ENCODE results near the gene NRCAM.
"Not testable (repeated sequence)": the region's sequence is repeated elsewhere in the genome, so short reads cannot be mapped to it uniquely, and the experiment has no call there.

Gene NRCAM

GRCh38 chr7:108455998-108456677, at the start of gene NRCAM:
Gene NRCAM (minus strand): TSS chr7:108456436. CDS start chr7:108240064, 216,372 bp downstream.
- H3K4me1 Mint-ChIP-seq (ENCODE audit: low read depth) = peaks cover 11% of the 10 kb centered on the region
- intact Hi-C loops (cut with micrococcal nuclease) = no loop called here
- H3K27ac Mint-ChIP-seq = no peak within 1 kb of the TSS
- H3K9me3 Mint-ChIP-seq = no peaks in the 10 kb centered on the region
- H3K4me3 Mint-ChIP-seq = peak within 1 kb of the TSS; percentile 69
- H3K27me3 Mint-ChIP-seq = peaks cover 80% of the 10 kb centered on the region
- no peaks in the 10 kb centered on the region for H3K36me3 Mint-ChIP-seq (ENCODE audit: low read depth)

DNA sequence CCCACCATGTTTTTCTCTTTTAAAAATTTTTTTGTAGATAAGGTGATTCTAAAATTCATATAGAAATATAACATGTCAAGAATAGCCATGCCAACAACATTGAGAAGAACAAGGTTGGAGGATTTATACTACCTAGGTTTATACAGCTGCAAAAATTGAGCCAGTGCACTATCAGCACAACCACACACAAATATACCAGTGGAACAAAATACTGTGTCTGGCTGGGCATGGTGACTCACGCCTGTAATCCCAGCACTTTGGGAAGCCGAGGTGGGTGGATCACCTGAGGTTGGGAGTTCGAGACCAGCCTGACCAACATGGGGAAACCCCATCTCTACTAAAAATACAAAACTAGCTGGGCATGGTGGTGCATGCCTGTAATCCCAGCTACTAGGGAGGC, 48.3 kb upstream of the NRCAM start:
- H3K27me3 Mint-ChIP-seq; H3K9me3 Mint-ChIP-seq; intact Hi-C loops (cut with micrococcal nuclease); H3K27ac Mint-ChIP-seq; H3K4me1 Mint-ChIP-seq (ENCODE audit: low read depth); H3K4me3 Mint-ChIP-seq: not testable (repeated sequence)
- H3K36me3 Mint-ChIP-seq (ENCODE audit: low read depth) = peaks cover 56% of the 10 kb centered on the region

DNA sequence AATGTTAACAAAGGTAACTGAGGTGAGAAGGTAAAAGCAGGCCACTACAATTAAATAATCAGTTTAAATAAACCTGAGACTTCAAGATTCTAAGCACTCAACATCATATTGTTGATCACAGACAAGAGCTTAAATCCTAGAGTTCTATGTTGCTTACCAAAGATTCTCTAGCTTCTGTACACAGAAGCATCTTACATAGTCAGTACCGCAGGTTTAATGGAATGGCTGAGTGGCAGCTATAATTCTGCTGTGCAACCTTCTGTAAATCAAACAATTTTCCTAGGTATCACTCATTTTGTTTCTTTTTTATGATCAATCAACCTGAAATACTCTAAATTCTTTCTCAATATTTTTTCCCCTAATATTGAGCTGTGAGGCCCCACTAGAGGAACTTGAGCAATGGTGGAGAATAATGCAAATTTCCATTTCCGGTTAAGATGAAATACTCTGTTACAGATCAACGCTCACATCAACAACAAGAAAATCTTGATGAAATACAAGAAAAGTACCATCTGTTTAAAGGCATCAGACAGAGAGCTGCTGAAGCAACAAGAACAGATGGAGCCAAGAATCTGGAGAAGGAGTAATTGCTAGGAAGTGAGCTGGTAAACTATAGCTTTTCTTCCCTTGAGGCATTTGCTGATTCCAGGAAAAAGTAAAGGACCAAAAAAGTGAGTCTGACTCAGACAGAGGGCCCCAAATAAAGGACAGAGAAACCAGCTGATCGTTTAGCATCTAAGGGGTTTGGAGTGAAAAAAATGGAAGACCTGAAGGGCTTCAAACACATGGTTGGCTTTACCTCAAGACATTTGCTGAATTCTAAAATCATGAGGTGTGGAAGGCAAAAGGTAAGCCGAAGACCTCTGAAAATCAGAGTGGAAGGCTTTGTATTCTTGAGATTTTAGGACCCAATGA, 47.1 kb upstream of the NRCAM start:
- peak overlapping the region; percentile 22 for H3K27ac Mint-ChIP-seq
- H3K4me1 Mint-ChIP-seq (ENCODE audit: low read depth) = peaks cover 7% of the 10 kb centered on the region
- H3K36me3 Mint-ChIP-seq (ENCODE audit: low read depth) = peaks cover 69% of the 10 kb centered on the region
- no peak overlapping the region for H3K4me3 Mint-ChIP-seq
- H3K27me3 Mint-ChIP-seq = no peaks in the 10 kb centered on the region
- intact Hi-C loops (cut with micrococcal nuclease) = no loop called here
- H3K9me3 Mint-ChIP-seq = no peaks in the 10 kb centered on the region

DNA sequence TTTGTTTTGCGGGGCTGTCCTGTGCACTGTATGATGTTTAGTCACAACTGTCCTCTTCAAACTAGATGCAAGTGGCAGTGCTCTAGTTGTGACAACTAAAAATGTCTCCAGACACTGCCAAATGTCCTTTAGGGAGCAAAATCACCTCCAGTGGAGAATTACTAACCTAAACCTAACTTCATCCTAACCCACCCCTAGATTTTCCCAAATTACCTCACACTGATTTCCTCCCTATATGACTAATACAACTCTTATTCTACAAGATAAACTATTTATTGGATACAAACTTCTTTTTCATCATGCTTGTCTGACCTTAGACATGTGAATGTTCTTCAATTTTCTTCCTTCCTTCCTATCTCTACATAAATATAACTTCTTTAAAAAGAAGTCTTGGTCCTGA, 43.3 kb upstream of the NRCAM start:
- H3K9me3 Mint-ChIP-seq = no peaks in the 10 kb centered on the region
- H3K27ac Mint-ChIP-seq = no peak overlapping the region
- H3K36me3 Mint-ChIP-seq (ENCODE audit: low read depth) = peaks cover 68% of the 10 kb centered on the region
- intact Hi-C loops (cut with micrococcal nuclease) = no loop called here
- peaks cover 7% of the 10 kb centered on the region for H3K4me1 Mint-ChIP-seq (ENCODE audit: low read depth)
- H3K4me3 Mint-ChIP-seq = no peak overlapping the region
- no peaks in the 10 kb centered on the region for H3K27me3 Mint-ChIP-seq

DNA sequence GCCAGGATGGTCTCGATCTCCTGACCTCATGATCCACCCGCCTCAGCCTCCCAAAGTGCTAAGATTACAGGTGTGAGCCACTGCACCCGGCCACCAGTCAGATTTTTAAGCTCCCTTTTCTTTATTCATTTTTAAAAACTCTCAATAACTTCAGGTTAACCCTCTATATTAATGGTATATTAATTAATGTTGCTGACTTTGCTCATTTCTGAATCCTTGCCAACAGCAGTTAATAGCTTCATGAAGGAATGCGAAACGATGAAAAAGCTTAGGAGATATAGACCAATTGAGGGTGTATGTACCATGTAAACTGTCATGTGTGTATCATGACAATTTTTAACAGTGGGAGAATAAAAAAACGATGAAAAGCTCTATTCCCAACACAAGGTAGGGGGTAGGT, 42.2 kb upstream of the NRCAM start:
- H3K36me3 Mint-ChIP-seq (ENCODE audit: low read depth) = peaks cover 67% of the 10 kb centered on the region
- no peak overlapping the region for H3K4me3 Mint-ChIP-seq
- H3K9me3 Mint-ChIP-seq = no peaks in the 10 kb centered on the region
- intact Hi-C loops (cut with micrococcal nuclease) = no loop called here
- peaks cover 2% of the 10 kb centered on the region for H3K4me1 Mint-ChIP-seq (ENCODE audit: low read depth)
- no peak overlapping the region for H3K27ac Mint-ChIP-seq
- no peaks in the 10 kb centered on the region for H3K27me3 Mint-ChIP-seq

DNA sequence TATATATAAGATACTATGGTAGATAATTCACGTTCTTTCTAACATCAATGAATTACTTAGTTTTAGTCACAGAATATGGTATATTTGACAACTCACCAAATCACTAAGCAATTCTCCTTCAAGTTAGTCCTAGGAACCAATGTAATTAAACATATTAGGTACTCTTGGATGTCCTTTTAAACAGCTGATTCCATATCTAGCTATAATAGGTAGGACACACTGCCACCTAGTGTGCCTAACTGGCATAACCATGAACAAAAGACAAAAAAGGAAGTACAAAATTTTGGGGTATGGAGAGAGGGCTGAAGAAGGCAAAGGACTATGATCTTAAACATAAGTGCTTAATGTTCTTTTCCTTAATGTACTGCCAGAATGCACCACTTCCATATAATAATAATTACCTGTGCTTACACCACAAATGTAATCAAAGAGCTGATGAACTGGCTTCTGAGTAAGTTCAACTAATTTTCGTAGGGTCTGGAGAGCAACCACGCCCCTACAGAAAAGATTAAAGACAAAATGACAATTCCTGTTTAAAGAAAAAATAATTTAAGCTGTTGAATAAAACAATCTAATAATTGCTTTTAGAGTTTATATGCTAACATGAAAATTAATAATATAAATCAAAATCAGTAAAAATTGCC, 41.0 kb upstream of the NRCAM start:
- Mint-ChIP-seq H3K9me3 (no peaks in the 10 kb centered on the region), H3K27ac (no peak overlapping the region), H3K27me3 (no peaks in the 10 kb centered on the region), H3K36me3 (ENCODE audit: low read depth) (peaks cover 69% of the 10 kb centered on the region), H3K4me3 (no peak overlapping the region), H3K4me1 (ENCODE audit: low read depth) (peaks cover 3% of the 10 kb centered on the region)
- intact Hi-C loops (cut with micrococcal nuclease) = loop anchor here (1.0 kb wide), 1 partner anchor 316 kb away; no protein-coding TSS in a partner anchor

- H3K36me3 Mint-ChIP-seq (ENCODE audit: low read depth) = peaks cover 33% of the 10 kb centered on the region
These were observed 36.5 kb upstream of the NRCAM start for GRCh38 chr7:108492742-108493141.

GRCh38 chr7:108488768-108489538, 32.7 kb upstream of the NRCAM start:
- intact Hi-C loops (cut with micrococcal nuclease) = no loop called here
- H3K9me3 Mint-ChIP-seq = no peaks in the 10 kb centered on the region
- H3K36me3 Mint-ChIP-seq (ENCODE audit: low read depth) = peaks cover 30% of the 10 kb centered on the region
- H3K4me3 Mint-ChIP-seq = no peak overlapping the region
- H3K27me3 Mint-ChIP-seq = no peaks in the 10 kb centered on the region
- H3K27ac Mint-ChIP-seq = no peak overlapping the region
- peaks cover 9% of the 10 kb centered on the region for H3K4me1 Mint-ChIP-seq (ENCODE audit: low read depth)

More at GRCh38 chr7:108492742-108493141, 36.5 kb upstream of the NRCAM start:
- H3K9me3 Mint-ChIP-seq = no peaks in the 10 kb centered on the region
- H3K4me3 Mint-ChIP-seq = no peak overlapping the region
- H3K27ac Mint-ChIP-seq = no peak overlapping the region
- intact Hi-C loops (cut with micrococcal nuclease) = no loop called here
- H3K27me3 Mint-ChIP-seq = no peaks in the 10 kb centered on the region
- peaks cover 9% of the 10 kb centered on the region for H3K4me1 Mint-ChIP-seq (ENCODE audit: low read depth)

GRCh38 chr7:108487646-108488045, 31.4 kb upstream of the NRCAM start:
- Mint-ChIP-seq H3K27me3 (no peaks in the 10 kb centered on the region), H3K36me3 (ENCODE audit: low read depth) (peaks cover 25% of the 10 kb centered on the region), H3K27ac (no peak overlapping the region)

DNA sequence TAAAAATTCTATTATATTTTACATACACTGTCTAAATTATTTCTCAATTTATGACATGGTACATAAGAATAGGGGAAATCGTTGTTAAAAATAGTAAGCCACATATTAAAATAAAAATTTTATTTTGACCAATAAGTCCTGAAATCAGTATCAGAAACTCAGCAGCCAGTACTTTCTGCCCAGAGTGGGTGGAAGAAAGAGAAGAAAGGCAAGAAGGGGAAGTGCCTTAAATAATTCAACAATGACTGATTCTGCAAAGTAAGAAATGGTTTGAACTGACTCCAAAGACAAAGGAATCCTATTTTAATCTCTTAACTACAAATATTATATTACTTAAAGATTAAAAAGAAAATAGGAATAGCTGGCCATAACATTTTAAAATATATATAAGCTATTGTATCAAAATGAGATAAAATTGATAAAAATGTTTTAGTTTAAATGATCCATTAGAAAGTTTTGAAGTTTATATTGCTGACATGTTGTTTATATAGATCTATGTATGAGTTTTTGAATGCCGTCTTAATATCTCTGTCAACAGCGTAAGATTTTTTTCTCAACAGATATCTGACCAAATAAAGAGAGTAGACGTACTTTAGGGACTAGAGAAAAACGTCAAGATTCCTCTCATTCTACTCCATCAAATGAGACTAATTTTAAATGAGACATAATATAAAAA, 30.2 kb upstream of the NRCAM start:
- no peak overlapping the region for H3K27ac Mint-ChIP-seq
- H3K27me3 Mint-ChIP-seq = no peaks in the 10 kb centered on the region
- peaks cover 25% of the 10 kb centered on the region for H3K36me3 Mint-ChIP-seq (ENCODE audit: low read depth)
- H3K4me3 Mint-ChIP-seq = no peak overlapping the region
- intact Hi-C loops (cut with micrococcal nuclease) = no loop called here
- H3K4me1 Mint-ChIP-seq (ENCODE audit: low read depth) = peaks cover 5% of the 10 kb centered on the region
- H3K9me3 Mint-ChIP-seq = no peaks in the 10 kb centered on the region

More at GRCh38 chr7:108487646-108488045, 31.4 kb upstream of the NRCAM start:
- intact Hi-C loops (cut with micrococcal nuclease) = no loop called here
- no peaks in the 10 kb centered on the region for H3K9me3 Mint-ChIP-seq
- peaks cover 5% of the 10 kb centered on the region for H3K4me1 Mint-ChIP-seq (ENCODE audit: low read depth)
- H3K4me3 Mint-ChIP-seq = no peak overlapping the region

GRCh38 chr7:108484137-108484536, 27.9 kb upstream of the NRCAM start:
- Mint-ChIP-seq H3K27ac (no peak overlapping the region), H3K4me3 (no peak overlapping the region), H3K27me3 (no peaks in the 10 kb centered on the region), H3K9me3 (no peaks in the 10 kb centered on the region), H3K36me3 (ENCODE audit: low read depth) (peaks cover 39% of the 10 kb centered on the region), H3K4me1 (ENCODE audit: low read depth) (peaks cover 2% of the 10 kb centered on the region)
- intact Hi-C loops (cut with micrococcal nuclease) = no loop called here

- intact Hi-C loops (cut with micrococcal nuclease) = no loop called here
- Mint-ChIP-seq H3K4me1 (ENCODE audit: low read depth) (no peaks in the 10 kb centered on the region), H3K36me3 (ENCODE audit: low read depth) (peaks cover 76% of the 10 kb centered on the region), H3K4me3 (no peak overlapping the region), H3K9me3 (no peaks in the 10 kb centered on the region), H3K27me3 (no peaks in the 10 kb centered on the region), H3K27ac (no peak overlapping the region)
These were observed 24.1 kb upstream of the NRCAM start for GRCh38 chr7:108480311-108480710.

DNA sequence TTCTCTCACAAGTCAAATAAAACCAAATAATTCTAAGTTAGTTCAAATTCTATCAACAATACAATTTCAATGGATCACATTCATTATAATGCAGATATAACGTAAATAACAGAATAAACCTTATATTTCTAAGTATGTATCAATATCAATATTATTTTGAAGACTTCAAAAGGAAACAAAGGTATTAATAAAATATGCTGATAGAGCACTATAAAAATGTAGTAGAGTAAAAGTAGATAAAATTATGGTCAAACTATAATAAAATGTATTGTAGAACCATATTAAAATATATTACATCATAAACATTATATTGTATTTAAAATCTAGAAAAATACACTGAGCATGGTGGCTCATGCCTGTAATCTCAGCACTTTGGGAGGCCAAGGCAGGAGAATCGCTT, 23.5 kb upstream of the NRCAM start:
- no peaks in the 10 kb centered on the region for H3K27me3 Mint-ChIP-seq
- intact Hi-C loops (cut with micrococcal nuclease) = no loop called here
- no peak overlapping the region for H3K27ac Mint-ChIP-seq
- no peaks in the 10 kb centered on the region for H3K4me1 Mint-ChIP-seq (ENCODE audit: low read depth)
- no peak overlapping the region for H3K4me3 Mint-ChIP-seq
- no peaks in the 10 kb centered on the region for H3K9me3 Mint-ChIP-seq
- peaks cover 76% of the 10 kb centered on the region for H3K36me3 Mint-ChIP-seq (ENCODE audit: low read depth)

Data from dendritic cell treated with granulocyte-macrophage colony-stimulating factor and Interleukin-4, amounts not matched to agents 40 ng/mL and 50 ng/mL, for 4 days (primary cell).